H9 (cell line): ENCODE data around the gene EPB41L5. TPM values are rescaled to one million over a fixed set of nuclear protein-coding genes. Genes with fewer than 3 reads are reported as not detected.

Experiments
- DNase-seq: peaks from one replicate; pipeline ENCODE4 v3.0.0-alpha.2; 2017
- H2AFZ ChIP-seq: one replicate; pipeline ENCODE4 v1.6.1; 2013; ENCODE audit warnings: mild to moderate bottlenecking, low read length, control low read depth, moderate library complexity
- H2AK5ac ChIP-seq: 2 replicates; pipeline ENCODE4 v1.6.1; 2013; ENCODE audit warnings: low read length, control low read depth, mixed read lengths; ENCODE audit not compliant: insufficient read length
- H2BK120ac ChIP-seq: one replicate; pipeline ENCODE4 v1.6.1; 2013; ENCODE audit warnings: low read depth, mild to moderate bottlenecking, low read length, control low read depth, inconsistent platforms; ENCODE audit not compliant: poor library complexity, severe bottlenecking
- H2BK12ac ChIP-seq: 2 replicates; pipeline ENCODE4 v1.6.1; 2013; ENCODE audit warnings: low read length, control low read depth, mixed read lengths, low read depth; ENCODE audit not compliant: insufficient read length
- H2BK15ac ChIP-seq: 2 replicates; pipeline ENCODE4 v1.6.1; 2013; ENCODE audit warnings: low read depth, low read length, control low read depth
- H2BK20ac ChIP-seq: one replicate; pipeline ENCODE4 v1.6.1; 2013; ENCODE audit warnings: low read depth, mild to moderate bottlenecking, low read length, control low read depth, inconsistent platforms; ENCODE audit not compliant: poor library complexity, severe bottlenecking
- H2BK5ac ChIP-seq: 2 replicates; pipeline ENCODE4 v1.6.1; 2013; ENCODE audit warnings: low read length, control low read depth, mixed read lengths; ENCODE audit not compliant: insufficient read length
- H3K14ac ChIP-seq: 2 replicates; pipeline ENCODE4 v1.6.1; 2013; ENCODE audit warnings: low read length, control low read depth; ENCODE audit not compliant: insufficient read depth
- H3K18ac ChIP-seq: 2 replicates; pipeline ENCODE4 v1.6.1; 2013; ENCODE audit warnings: low read depth, mild to moderate bottlenecking, mixed read lengths, low read length, control low read depth; ENCODE audit not compliant: insufficient read length
- H3K23ac ChIP-seq: 2 replicates; pipeline ENCODE4 v1.6.1; 2013; ENCODE audit warnings: low read length, control low read depth, mixed read lengths, low read depth; ENCODE audit not compliant: insufficient read length
- H3K23me2 ChIP-seq: 2 replicates; pipeline ENCODE4 v1.6.1; 2013; ENCODE audit warnings: low read depth, mild to moderate bottlenecking, mixed read lengths, low read length, control low read depth; ENCODE audit not compliant: insufficient read length, poor library complexity, severe bottlenecking
- H3K27ac ChIP-seq: 2 replicates; pipeline ENCODE4 v1.5.1; 2013; ENCODE audit warnings: low read length, control low read depth, mixed read lengths, low read depth; ENCODE audit not compliant: insufficient read length
- H3K27me3 ChIP-seq: 2 replicates; pipeline ENCODE4 v1.6.1; 2013; ENCODE audit warnings: low read length, control low read depth, inconsistent platforms; ENCODE audit not compliant: insufficient read depth
- H3K4ac ChIP-seq: 2 replicates; pipeline ENCODE4 v1.6.1; 2013; ENCODE audit warnings: low read depth, mild to moderate bottlenecking, control low read depth, inconsistent platforms, low read length, moderate library complexity
- H3K4me1 ChIP-seq: 2 replicates; pipeline ENCODE4 v1.6.1; 2013; ENCODE audit warnings: low read length, control low read depth, inconsistent platforms; ENCODE audit not compliant: insufficient read depth
- H3K4me2 ChIP-seq: 2 replicates; pipeline ENCODE4 v1.6.1; 2013; ENCODE audit warnings: low read length, control low read depth, mixed read lengths; ENCODE audit not compliant: insufficient read length, insufficient read depth
- H3K56ac ChIP-seq: 2 replicates; pipeline ENCODE4 v1.6.1; 2013; ENCODE audit warnings: low read depth, mild to moderate bottlenecking, mixed read lengths, low read length, control low read depth; ENCODE audit not compliant: insufficient read length
- H3K79me1 ChIP-seq: 2 replicates; pipeline ENCODE4 v1.6.1; 2013; ENCODE audit warnings: low read depth, mild to moderate bottlenecking, moderate library complexity, low read length, control low read depth, inconsistent platforms; ENCODE audit not compliant: insufficient read depth, poor library complexity, severe bottlenecking
- H3K79me2 ChIP-seq: 2 replicates; pipeline ENCODE4 v1.6.1; 2013; ENCODE audit warnings: low read length, control low read depth, inconsistent platforms; ENCODE audit not compliant: insufficient read depth
- H3K9ac ChIP-seq: 2 replicates; pipeline ENCODE4 v1.6.1; 2013; ENCODE audit warnings: low read length, control low read depth, mixed read lengths; ENCODE audit not compliant: insufficient read length; ENCODE audit errors: extremely low read depth
- H3K9me3 ChIP-seq: one replicate; pipeline ENCODE4 v1.6.1; 2013; ENCODE audit warnings: low read depth, low read length, inconsistent platforms; ENCODE audit not compliant: control insufficient read depth
- H3T11ph ChIP-seq: one replicate; pipeline ENCODE4 v1.6.1; 2013; ENCODE audit warnings: mild to moderate bottlenecking, low read length, control low read depth, inconsistent platforms
- H4K20me1 ChIP-seq: one replicate; pipeline ENCODE4 v1.6.1; 2013; ENCODE audit not compliant: control insufficient read depth, insufficient read length, insufficient read depth
- H4K5ac ChIP-seq: 2 replicates; pipeline ENCODE4 v1.6.1; 2013; ENCODE audit warnings: low read depth, mild to moderate bottlenecking, mixed read lengths, low read length, control low read depth; ENCODE audit not compliant: insufficient read length
- H4K8ac ChIP-seq: replicated peaks from 2 replicates; pipeline ENCODE4 v1.6.1; 2013; ENCODE audit warnings: low read length, control low read depth, mixed read lengths, low read depth; ENCODE audit not compliant: insufficient read length
- H4K91ac ChIP-seq: 2 replicates; pipeline ENCODE4 v1.6.1; 2013; ENCODE audit warnings: low read depth, mild to moderate bottlenecking, moderate library complexity, mixed read lengths, low read length, control low read depth; ENCODE audit not compliant: insufficient read length
- H3K27ac Mint-ChIP-seq, 3 experiments: 2 replicates in 2 of 3; 3 replicates in 1 of 3; pipeline ENCODE4 v1.8.0; 2020 to 2021; ENCODE audit warnings: mixed read lengths in 3 of 3, mild to moderate bottlenecking in 1 of 3, moderate library complexity in 1 of 3
- H3K27me3 Mint-ChIP-seq: 2 replicates; pipeline ENCODE4 v1.8.0; 2021; ENCODE audit warnings: low read depth, mild to moderate bottlenecking, moderate library complexity, mixed read lengths
- H3K36me3 Mint-ChIP-seq, 3 experiments: 2 replicates in 2 of 3; 3 replicates in 1 of 3; pipeline ENCODE4 v1.8.0; 2020 to 2021; ENCODE audit warnings: low read depth in 3 of 3, mixed read lengths in 3 of 3; ENCODE audit not compliant: insufficient read depth in 1 of 3
- H3K4me1 Mint-ChIP-seq, 2 experiments: 2 replicates each; pipeline ENCODE4 v1.8.0; 2020; ENCODE audit warnings: mixed read lengths in 2 of 2
- H3K4me3 Mint-ChIP-seq, 2 experiments: 2 replicates in 1 of 2; 3 replicates in 1 of 2; pipeline ENCODE4 v1.8.0; 2020 to 2021; ENCODE audit warnings: mild to moderate bottlenecking in 2 of 2, mixed read lengths in 2 of 2, moderate library complexity in 1 of 2
- H3K9me3 Mint-ChIP-seq, 2 experiments: 2 replicates in 1 of 2; 3 replicates in 1 of 2; pipeline ENCODE4 v1.8.0; 2020; ENCODE audit warnings: mild to moderate bottlenecking in 2 of 2, mixed read lengths in 2 of 2, moderate library complexity in 1 of 2
- WGBS: extraction: QIAGEN DNeasy Blood & Tissue Kit; methylation state at CpG from one replicate; pipeline ENCODE4 v1.1.7; 2013; ENCODE audit warnings: missing lambda C conversion rate, low lambda C conversion rate, mixed read lengths; ENCODE audit not compliant: insufficient read length; ENCODE audit errors: extremely low coverage; 5-methylcytosine and 5-hydroxymethylcytosine counted together
- total RNA-seq: library from RNA; stranded (reverse); gene quantifications from 2 replicates; pipeline ENCODE4 v1.2.1, GENCODE V29; 2021
- TF ChIP-seq, protein P1 (sequence below): fragments of 200-600 bp; sonication (generic); conservative IDR thresholded peaks from 3 replicates; pipeline ENCODE4 v1.8.0; 2021; ENCODE audit warnings: antibody characterized with exemption, mild to moderate bottlenecking

Gene EPB41L5
- total RNA-seq, 1 experiment from 2014 or later: 40.4 TPM

DNA sequence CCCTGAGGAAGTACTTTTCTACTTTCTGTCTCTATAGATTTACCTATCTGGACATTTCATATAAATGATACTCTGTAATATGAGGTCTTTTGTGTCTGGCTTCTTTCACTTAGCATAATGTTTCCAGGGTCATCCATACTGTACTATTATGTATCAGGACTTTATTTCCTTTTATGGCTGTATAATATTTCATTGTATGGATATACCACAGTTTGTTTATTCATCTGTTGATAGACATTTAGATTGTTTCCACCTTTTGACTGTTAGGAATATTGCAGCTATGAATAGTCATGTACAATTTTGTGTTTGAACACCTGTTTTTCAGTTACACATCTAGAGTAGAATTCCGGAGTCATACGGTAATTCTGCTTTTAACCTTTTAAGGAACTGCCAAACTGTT, 136.5 kb downstream of the EPB41L5 start:
- no peaks in the 10 kb centered on the region for H3K9me3 ChIP-seq
- H4K8ac ChIP-seq: no peak overlapping the region
- H3K23me2 ChIP-seq: no peaks in the 10 kb centered on the region
- H3K79me2 ChIP-seq: no peaks in the 10 kb centered on the region
- no peak overlapping the region for H2BK15ac ChIP-seq
- no peak overlapping the region for H3K9ac ChIP-seq
- peaks cover 34 to 69% (median 42%) of the 10 kb centered on the region in 3 experiments for H3K36me3 Mint-ChIP-seq
- H3K18ac ChIP-seq: no peak overlapping the region
- H4K5ac ChIP-seq: no peak overlapping the region
- no peaks in the 10 kb centered on the region for H3K4me1 Mint-ChIP-seq
- no peak for DNase-seq
- H2BK20ac ChIP-seq: no peak overlapping the region
- no peaks in the 10 kb centered on the region for H4K20me1 ChIP-seq
- no peak overlapping the region for H3K56ac ChIP-seq
- H3T11ph ChIP-seq: no peak overlapping the region
- H2BK12ac ChIP-seq: no peak overlapping the region
- WGBS: no CpG with 5 or more reads among the region's 2 CpGs
- H3K79me1 ChIP-seq: no peaks in the 10 kb centered on the region
- no peak overlapping the region for H3K27ac Mint-ChIP-seq
- no peak overlapping the region for H2BK120ac ChIP-seq
- H3K4ac ChIP-seq: no peak overlapping the region
- peaks cover 27 to 28% of the 10 kb centered on the region in 2 experiments for H3K9me3 Mint-ChIP-seq
- TF ChIP-seq, protein P1, sequence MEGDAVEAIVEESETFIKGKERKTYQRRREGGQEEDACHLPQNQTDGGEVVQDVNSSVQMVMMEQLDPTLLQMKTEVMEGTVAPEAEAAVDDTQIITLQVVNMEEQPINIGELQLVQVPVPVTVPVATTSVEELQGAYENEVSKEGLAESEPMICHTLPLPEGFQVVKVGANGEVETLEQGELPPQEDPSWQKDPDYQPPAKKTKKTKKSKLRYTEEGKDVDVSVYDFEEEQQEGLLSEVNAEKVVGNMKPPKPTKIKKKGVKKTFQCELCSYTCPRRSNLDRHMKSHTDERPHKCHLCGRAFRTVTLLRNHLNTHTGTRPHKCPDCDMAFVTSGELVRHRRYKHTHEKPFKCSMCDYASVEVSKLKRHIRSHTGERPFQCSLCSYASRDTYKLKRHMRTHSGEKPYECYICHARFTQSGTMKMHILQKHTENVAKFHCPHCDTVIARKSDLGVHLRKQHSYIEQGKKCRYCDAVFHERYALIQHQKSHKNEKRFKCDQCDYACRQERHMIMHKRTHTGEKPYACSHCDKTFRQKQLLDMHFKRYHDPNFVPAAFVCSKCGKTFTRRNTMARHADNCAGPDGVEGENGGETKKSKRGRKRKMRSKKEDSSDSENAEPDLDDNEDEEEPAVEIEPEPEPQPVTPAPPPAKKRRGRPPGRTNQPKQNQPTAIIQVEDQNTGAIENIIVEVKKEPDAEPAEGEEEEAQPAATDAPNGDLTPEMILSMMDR: no peak
- H2BK5ac ChIP-seq: no peak overlapping the region
- H4K91ac ChIP-seq: no peak overlapping the region
- no peaks in the 10 kb centered on the region for H3K27me3 Mint-ChIP-seq
- no peak overlapping the region for H3K14ac ChIP-seq
- H3K4me1 ChIP-seq: no peaks in the 10 kb centered on the region
- H3K27me3 ChIP-seq: no peaks in the 10 kb centered on the region
- H3K4me3 Mint-ChIP-seq: no peak overlapping the region
- H3K27ac ChIP-seq: no peak overlapping the region
- no peak overlapping the region for H3K4me2 ChIP-seq
- H3K23ac ChIP-seq: no peak overlapping the region
- no peak overlapping the region for H2AFZ ChIP-seq
- H2AK5ac ChIP-seq: no peak overlapping the region
